C4-2B (cell line): ENCODE results near the gene HERC5.
A peak's percentile ranks its signal among the peaks of the same experiment; 100 is the strongest.

Source experiments
- H3K27ac ChIP-seq: fragments of 450-650 bp; 2 replicates; pipeline ENCODE4 v1.5.1; 2017
- ZFX ChIP-seq: fragments of 450-650 bp; IDR thresholded peaks from 2 replicates; pipeline ENCODE4 v1.6.1; 2017
- TF ChIP-seq, protein P1 (sequence below): fragments of 450-650 bp; conservative IDR thresholded peaks from 2 replicates; pipeline ENCODE4 v1.5.1; 2017; ENCODE audit warnings: mild to moderate bottlenecking

HERC5 gene

GRCh38 chr4:88448889-88449288 is 8.0 kb upstream of the HERC5 start:
- no peak overlapping the region for H3K27ac ChIP-seq
- TF ChIP-seq, protein P1, sequence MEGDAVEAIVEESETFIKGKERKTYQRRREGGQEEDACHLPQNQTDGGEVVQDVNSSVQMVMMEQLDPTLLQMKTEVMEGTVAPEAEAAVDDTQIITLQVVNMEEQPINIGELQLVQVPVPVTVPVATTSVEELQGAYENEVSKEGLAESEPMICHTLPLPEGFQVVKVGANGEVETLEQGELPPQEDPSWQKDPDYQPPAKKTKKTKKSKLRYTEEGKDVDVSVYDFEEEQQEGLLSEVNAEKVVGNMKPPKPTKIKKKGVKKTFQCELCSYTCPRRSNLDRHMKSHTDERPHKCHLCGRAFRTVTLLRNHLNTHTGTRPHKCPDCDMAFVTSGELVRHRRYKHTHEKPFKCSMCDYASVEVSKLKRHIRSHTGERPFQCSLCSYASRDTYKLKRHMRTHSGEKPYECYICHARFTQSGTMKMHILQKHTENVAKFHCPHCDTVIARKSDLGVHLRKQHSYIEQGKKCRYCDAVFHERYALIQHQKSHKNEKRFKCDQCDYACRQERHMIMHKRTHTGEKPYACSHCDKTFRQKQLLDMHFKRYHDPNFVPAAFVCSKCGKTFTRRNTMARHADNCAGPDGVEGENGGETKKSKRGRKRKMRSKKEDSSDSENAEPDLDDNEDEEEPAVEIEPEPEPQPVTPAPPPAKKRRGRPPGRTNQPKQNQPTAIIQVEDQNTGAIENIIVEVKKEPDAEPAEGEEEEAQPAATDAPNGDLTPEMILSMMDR: no peak
- TF ChIP-seq ZFX: no peak

GRCh38 chr4:88449290-88449689 is 7.6 kb upstream of the HERC5 start:
- H3K27ac ChIP-seq: no peak overlapping the region
- TF ChIP-seq, protein P1: no peak
- no peak for TF ChIP-seq ZFX

DNA sequence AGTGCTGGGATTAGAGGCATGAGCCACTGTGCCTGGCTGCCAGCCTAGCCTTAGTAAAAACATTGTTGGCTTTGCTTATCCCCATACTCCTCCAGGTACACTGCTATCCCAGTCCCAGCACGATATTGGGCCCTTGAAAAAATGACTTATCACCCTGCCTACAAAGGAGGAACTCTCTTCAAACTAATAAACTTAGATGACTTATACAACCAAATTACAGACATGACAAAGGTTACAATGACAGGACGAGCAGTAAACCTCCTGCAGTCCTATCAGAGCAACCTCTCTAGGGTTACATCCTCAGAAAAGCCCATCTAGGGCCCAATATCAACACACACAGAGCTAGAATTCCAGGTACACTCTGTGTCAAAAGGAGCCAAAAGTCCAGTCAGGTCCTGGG is 5.7 kb upstream of the HERC5 start:
- H3K27ac ChIP-seq: no peak overlapping the region
- no peak for TF ChIP-seq ZFX
- TF ChIP-seq, protein P1: no peak

- no peak for TF ChIP-seq ZFX
- TF ChIP-seq, protein P1: no peak
- no peak overlapping the region for H3K27ac ChIP-seq
Observed at GRCh38 chr4:88452912-88453311, 4.0 kb upstream of the HERC5 start.

- peak overlapping the region; percentile 23; the same call in 1 of the 2 replicates for H3K27ac ChIP-seq
- TF ChIP-seq, protein P1: no peak
- no peak for TF ChIP-seq ZFX
Observed at GRCh38 chr4:88457307-88458103, 586 bp downstream of the HERC5 start.

DNA sequence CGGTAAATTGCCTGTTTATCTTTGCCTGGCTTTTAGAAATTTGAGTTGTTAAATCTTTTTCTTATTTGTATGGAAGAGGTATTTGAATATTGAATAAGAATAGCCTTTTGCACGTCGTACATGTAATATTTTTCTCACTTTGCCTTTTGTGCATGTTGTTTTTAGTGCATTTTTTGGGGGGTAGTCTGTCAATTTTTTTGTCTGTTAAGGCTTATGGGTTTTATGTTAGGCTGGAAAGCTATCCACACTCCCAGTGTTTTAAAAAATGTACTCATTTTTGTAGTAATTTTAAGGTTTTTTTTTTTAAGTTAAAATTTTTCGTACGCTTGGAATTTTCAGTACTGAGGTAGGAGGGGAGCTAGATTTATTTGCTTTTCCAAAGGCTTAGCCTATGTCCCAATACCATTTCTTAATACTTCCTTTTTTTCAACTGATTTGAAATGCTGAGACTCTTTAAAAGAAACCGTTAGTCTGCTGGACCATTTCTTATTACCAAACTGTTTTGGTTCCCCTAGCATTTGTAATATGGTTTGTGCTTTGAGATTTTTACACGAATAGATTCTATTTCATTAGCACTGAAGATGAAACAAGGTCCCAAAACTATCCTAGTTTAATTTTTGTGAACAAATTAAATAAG is 1.3 kb downstream of the HERC5 start:
- H3K27ac ChIP-seq: no peak overlapping the region
- TF ChIP-seq, protein P1: no peak
- TF ChIP-seq ZFX: no peak

DNA sequence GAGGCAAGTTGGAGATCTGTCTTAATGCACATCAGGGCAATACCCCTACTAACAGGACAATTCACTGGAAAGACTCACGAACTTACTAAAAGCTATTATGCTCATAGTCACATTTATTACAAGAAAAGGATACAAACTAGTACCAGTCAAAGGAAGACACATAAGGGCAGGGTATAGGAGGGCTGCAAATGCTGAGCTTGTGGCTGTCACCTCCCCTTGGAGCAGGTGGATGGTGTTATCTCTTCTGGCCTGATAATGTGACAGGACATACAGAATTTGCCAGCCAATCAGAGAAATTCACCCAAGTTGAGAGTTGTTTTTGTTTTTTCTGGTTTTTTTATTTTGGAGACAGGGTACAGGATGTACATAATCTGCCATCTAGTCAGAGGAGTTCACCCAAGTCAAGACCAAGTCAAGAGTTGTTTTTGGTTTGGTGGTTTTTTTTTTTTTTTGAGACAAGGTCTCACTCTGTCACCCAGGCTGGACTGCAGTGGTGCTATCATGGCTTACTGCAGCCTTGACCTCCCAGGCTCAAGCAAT is 8.8 kb downstream of the HERC5 start:
- TF ChIP-seq, protein P1: no peak
- TF ChIP-seq ZFX: no peak
- no peak overlapping the region for H3K27ac ChIP-seq
